Measurements from ENCODE around the gene LRIG2.

The LRIG2 gene

GRCh38 chr1:113118266-113118665 is 45.3 kb downstream of the LRIG2 start:
- DNase-seq (ENCODE audit: low spot score): no peak
- Histone ChIP-seq H3K4me2 (ENCODE audit: insufficient read depth, low read length, poor library complexity, severe bottlenecking) (no peak overlapping the region), H3K4me3 (ENCODE audit: low read length in 2 of 2) (no peak overlapping the region), H3K9ac (ENCODE audit: low read depth, low read length, poor library complexity) (no peak overlapping the region), H3K36me3 (replicated peaks in 1 of 2; ENCODE audit: control insufficient read depth in 2 of 2, insufficient read depth in 2 of 2, low read length in 2 of 2) (peaks cover 38 to 96% of the 10 kb centered on the region in 2 donors), H3K4me1 (ENCODE audit: control insufficient read depth in 2 of 2, insufficient read depth in 1 of 2, low read depth in 1 of 2, low read length in 2 of 2) (no peaks in the 10 kb centered on the region), H2AFZ (ENCODE audit: low read length) (no peak overlapping the region), H4K8ac (ENCODE audit: low read depth, low read length) (no peak overlapping the region), H2BK120ac (ENCODE audit: low read depth, low read length) (no peak overlapping the region), H2BK12ac (ENCODE audit: low read length) (no peak overlapping the region), H4K91ac (ENCODE audit: low read depth, low read length, poor library complexity) (no peak overlapping the region), H3K27ac (replicated peaks; ENCODE audit: low read length) (no peak overlapping the region), H3K79me1 (ENCODE audit: low read depth, low read length) (no peaks in the 10 kb centered on the region), H2BK15ac (ENCODE audit: low read length) (no peak overlapping the region), H3K14ac (ENCODE audit: low read length) (no peak overlapping the region), H2AK5ac (ENCODE audit: low read depth, low read length) (no peak overlapping the region), H3K18ac (ENCODE audit: low read length) (no peak overlapping the region), H2BK5ac (ENCODE audit: low read length) (no peak overlapping the region), H3K4ac (ENCODE audit: low read length) (no peak overlapping the region), H3K9me3 (replicated peaks in 1 of 2; ENCODE audit: control insufficient read depth in 2 of 2, insufficient read depth in 1 of 2, low read depth in 1 of 2, low read length in 2 of 2) (no peaks in the 10 kb centered on the region), H3K27me3 (ENCODE audit: control insufficient read depth in 3 of 3, insufficient read depth in 3 of 3, low read depth in 1 of 3, low read length in 3 of 3) (no peaks in the 10 kb centered on the region), H3K23ac (ENCODE audit: low read depth, low read length, poor library complexity) (no peak overlapping the region)

GRCh38 chr1:113123737-113124136 is 50.7 kb downstream of the LRIG2 start:
- Histone ChIP-seq H3K4me2 (ENCODE audit: insufficient read depth, low read length, poor library complexity, severe bottlenecking) (no peak overlapping the region), H3K36me3 (replicated peaks in 1 of 2; ENCODE audit: control insufficient read depth in 2 of 2, insufficient read depth in 2 of 2, low read length in 2 of 2) (peaks cover 28 to 92% of the 10 kb centered on the region in 2 donors)

GRCh38 chr1:113124366-113124765 is 51.4 kb downstream of the LRIG2 start:
- H2AFZ ChIP-seq (ENCODE audit: low read length): no peak overlapping the region
- no peak overlapping the region for H2BK15ac ChIP-seq (ENCODE audit: low read length)

More at GRCh38 chr1:113123737-113124136, 50.7 kb downstream of the LRIG2 start:
- no peak overlapping the region for H4K91ac ChIP-seq (ENCODE audit: low read depth, low read length, poor library complexity)
- no peak overlapping the region for H2BK12ac ChIP-seq (ENCODE audit: low read length)
- no peak overlapping the region for H3K27ac ChIP-seq (replicated peaks; ENCODE audit: low read length)
- H2BK15ac ChIP-seq (ENCODE audit: low read length): no peak overlapping the region
- no peaks in the 10 kb centered on the region for H3K9me3 ChIP-seq (replicated peaks in 1 of 2; ENCODE audit: control insufficient read depth in 2 of 2, insufficient read depth in 1 of 2, low read depth in 1 of 2, low read length in 2 of 2)
- H3K79me1 ChIP-seq (ENCODE audit: low read depth, low read length): no peaks in the 10 kb centered on the region
- no peak overlapping the region for H4K8ac ChIP-seq (ENCODE audit: low read depth, low read length)
- no peak for DNase-seq (ENCODE audit: low spot score)
- no peak overlapping the region for H3K14ac ChIP-seq (ENCODE audit: low read length)
- H2AK5ac ChIP-seq (ENCODE audit: low read depth, low read length): no peak overlapping the region
- no peak overlapping the region for H3K9ac ChIP-seq (ENCODE audit: low read depth, low read length, poor library complexity)
- no peak overlapping the region for H3K4me3 ChIP-seq (ENCODE audit: low read length in 2 of 2)
- no peak overlapping the region for H2AFZ ChIP-seq (ENCODE audit: low read length)
- H2BK5ac ChIP-seq (ENCODE audit: low read length): no peak overlapping the region
- no CpG with 5 or more reads among the region's 3 CpGs for WGBS, 2 donors (ENCODE audit: extremely low coverage in 2 of 2, insufficient read length in 2 of 2, insufficient replicate concordance in 1 of 2)
- H3K23ac ChIP-seq (ENCODE audit: low read depth, low read length, poor library complexity): no peak overlapping the region
- H3K4me1 ChIP-seq (ENCODE audit: control insufficient read depth in 2 of 2, insufficient read depth in 1 of 2, low read depth in 1 of 2, low read length in 2 of 2): no peaks in the 10 kb centered on the region
- no peak overlapping the region for H3K4ac ChIP-seq (ENCODE audit: low read length)
- H3K18ac ChIP-seq (ENCODE audit: low read length): no peak overlapping the region
- no peak overlapping the region for H2BK120ac ChIP-seq (ENCODE audit: low read depth, low read length)
- no peaks in the 10 kb centered on the region for H3K27me3 ChIP-seq (ENCODE audit: control insufficient read depth in 3 of 3, insufficient read depth in 3 of 3, low read depth in 1 of 3, low read length in 3 of 3)

GRCh38 chr1:113125517-113125916 is 52.5 kb downstream of the LRIG2 start:
- no CpG with 5 or more reads among the region's 3 CpGs for WGBS, 2 donors (ENCODE audit: extremely low coverage in 2 of 2, insufficient read length in 2 of 2, insufficient replicate concordance in 1 of 2)

More at GRCh38 chr1:113124366-113124765, 51.4 kb downstream of the LRIG2 start:
- Histone ChIP-seq H2BK5ac (ENCODE audit: low read length) (no peak overlapping the region), H3K27ac (replicated peaks; ENCODE audit: low read length) (no peak overlapping the region), H3K4me1 (ENCODE audit: control insufficient read depth in 2 of 2, insufficient read depth in 1 of 2, low read depth in 1 of 2, low read length in 2 of 2) (no peaks in the 10 kb centered on the region), H3K14ac (ENCODE audit: low read length) (no peak overlapping the region), H3K18ac (ENCODE audit: low read length) (no peak overlapping the region), H3K27me3 (ENCODE audit: control insufficient read depth in 3 of 3, insufficient read depth in 3 of 3, low read depth in 1 of 3, low read length in 3 of 3) (no peaks in the 10 kb centered on the region), H3K4me2 (ENCODE audit: insufficient read depth, low read length, poor library complexity, severe bottlenecking) (no peak overlapping the region), H3K79me1 (ENCODE audit: low read depth, low read length) (no peaks in the 10 kb centered on the region), H2BK120ac (ENCODE audit: low read depth, low read length) (no peak overlapping the region), H3K23ac (ENCODE audit: low read depth, low read length, poor library complexity) (no peak overlapping the region), H2AK5ac (ENCODE audit: low read depth, low read length) (no peak overlapping the region), H3K4ac (ENCODE audit: low read length) (no peak overlapping the region), H3K36me3 (replicated peaks in 1 of 2; ENCODE audit: control insufficient read depth in 2 of 2, insufficient read depth in 2 of 2, low read length in 2 of 2) (peaks cover 25 to 90% of the 10 kb centered on the region in 2 donors), H4K91ac (ENCODE audit: low read depth, low read length, poor library complexity) (no peak overlapping the region), H4K8ac (ENCODE audit: low read depth, low read length) (no peak overlapping the region), H2BK12ac (ENCODE audit: low read length) (no peak overlapping the region), H3K9ac (ENCODE audit: low read depth, low read length, poor library complexity) (no peak overlapping the region), H3K9me3 (replicated peaks in 1 of 2; ENCODE audit: control insufficient read depth in 2 of 2, insufficient read depth in 1 of 2, low read depth in 1 of 2, low read length in 2 of 2) (no peaks in the 10 kb centered on the region), H3K4me3 (ENCODE audit: low read length in 2 of 2) (no peak overlapping the region)
- no peak for DNase-seq (ENCODE audit: low spot score)
- no CpG with 5 or more reads among the region's 1 CpG for whole genome bisulfite sequencing, 2 donors (ENCODE audit: extremely low coverage in 2 of 2, insufficient read length in 2 of 2, insufficient replicate concordance in 1 of 2)

More at GRCh38 chr1:113125517-113125916, 52.5 kb downstream of the LRIG2 start:
- no peak overlapping the region for H2BK5ac ChIP-seq (ENCODE audit: low read length)
- H3K4me3 ChIP-seq (ENCODE audit: low read length in 2 of 2): no peak overlapping the region
- no peak overlapping the region for H3K23ac ChIP-seq (ENCODE audit: low read depth, low read length, poor library complexity)
- no peaks in the 10 kb centered on the region for H3K4me1 ChIP-seq (ENCODE audit: control insufficient read depth in 2 of 2, insufficient read depth in 1 of 2, low read depth in 1 of 2, low read length in 2 of 2)
- no peak overlapping the region for H2AK5ac ChIP-seq (ENCODE audit: low read depth, low read length)
- H2AFZ ChIP-seq (ENCODE audit: low read length): no peak overlapping the region
- H2BK120ac ChIP-seq (ENCODE audit: low read depth, low read length): no peak overlapping the region
- no peak overlapping the region for H4K91ac ChIP-seq (ENCODE audit: low read depth, low read length, poor library complexity)
- peaks cover 19 to 83% of the 10 kb centered on the region in 2 donors for H3K36me3 ChIP-seq (replicated peaks in 1 of 2; ENCODE audit: control insufficient read depth in 2 of 2, insufficient read depth in 2 of 2, low read length in 2 of 2)
- no peak overlapping the region for H3K14ac ChIP-seq (ENCODE audit: low read length)
- H3K9me3 ChIP-seq (replicated peaks in 1 of 2; ENCODE audit: control insufficient read depth in 2 of 2, insufficient read depth in 1 of 2, low read depth in 1 of 2, low read length in 2 of 2): no peaks in the 10 kb centered on the region
- H3K27me3 ChIP-seq (ENCODE audit: control insufficient read depth in 3 of 3, insufficient read depth in 3 of 3, low read depth in 1 of 3, low read length in 3 of 3): no peaks in the 10 kb centered on the region
- no peak overlapping the region for H3K9ac ChIP-seq (ENCODE audit: low read depth, low read length, poor library complexity)
- no peak overlapping the region for H2BK12ac ChIP-seq (ENCODE audit: low read length)
- H3K79me1 ChIP-seq (ENCODE audit: low read depth, low read length): no peaks in the 10 kb centered on the region
- H3K18ac ChIP-seq (ENCODE audit: low read length): no peak overlapping the region
- no peak for DNase-seq (ENCODE audit: low spot score)
- H3K27ac ChIP-seq (replicated peaks; ENCODE audit: low read length): no peak overlapping the region
- no peak overlapping the region for H3K4me2 ChIP-seq (ENCODE audit: insufficient read depth, low read length, poor library complexity, severe bottlenecking)
- H3K4ac ChIP-seq (ENCODE audit: low read length): no peak overlapping the region
- no peak overlapping the region for H2BK15ac ChIP-seq (ENCODE audit: low read length)
- H4K8ac ChIP-seq (ENCODE audit: low read depth, low read length): no peak overlapping the region
